HEK293 (cell line): ENCODE measurements around the gene CAD.
A peak's percentile ranks its signal among the peaks of the same experiment; 100 is the strongest.

ENCODE experiments used
- CTCF ChIA-PET: fragments of 350-600 bp; formaldehyde crosslinking; extraction: SDS; loops from one replicate; lab custom pipeline; 2021; ENCODE audit warnings: antibody characterized with exemption; lab: Yijun Ruan, JAX
- POLR2A ChIA-PET: fragments of 300-600 bp; formaldehyde crosslinking; extraction: SDS; loops from one replicate; lab custom pipeline; 2020; ENCODE audit warnings: antibody characterized with exemption, inconsistent platforms; lab: Yijun Ruan, JAX
- H3K27ac ChIP-seq: fragments of 200-500 bp; sonication (Bioruptor generic); 2 replicates; pipeline ENCODE4 v1.5.1; 2014; ENCODE audit warnings: low read depth, low read length, control low read depth, inconsistent platforms; ENCODE audit errors: extremely low read depth
- H3K36me3 ChIP-seq, 2 experiments: fragments of 200-500 bp in 1 of 2; sonication (Bioruptor generic) in 1 of 2; 1 replicate in 1 of 2; 2 replicates in 1 of 2; pipeline ENCODE4 v1.5.1; 2014 to 2017; ENCODE audit warnings: inconsistent platforms in 2 of 2, low read length in 2 of 2; ENCODE audit not compliant: control insufficient read depth in 2 of 2, insufficient read depth in 1 of 2
- H3K4me1 ChIP-seq: fragments of 200-500 bp; sonication (Bioruptor generic); 2 replicates; pipeline ENCODE4 v1.5.1; 2014; ENCODE audit warnings: mild to moderate bottlenecking, low read length, inconsistent platforms; ENCODE audit not compliant: control insufficient read depth, insufficient read depth
- H3K4me3 ChIP-seq: 2 replicates; pipeline ENCODE4 v1.5.1; 2011; ENCODE audit warnings: low read depth, mild to moderate bottlenecking, control low read depth, low read length, moderate library complexity
- H3K9me3 ChIP-seq: fragments of 200-500 bp; sonication (Bioruptor generic); 2 replicates; pipeline ENCODE4 v1.5.1; 2014; ENCODE audit warnings: low read depth, low read length, inconsistent platforms; ENCODE audit not compliant: control insufficient read depth, insufficient read depth
- KLF1 ChIP-seq: fragments of 450-650 bp; formaldehyde crosslinking; IDR thresholded peaks from 2 replicates; pipeline ENCODE4 v1.5.1; 2016; ENCODE audit warnings: missing biosample characterization, missing genetic modification characterization
- KLF7 ChIP-seq: fragments of 450-650 bp; formaldehyde crosslinking; IDR thresholded peaks from 2 replicates; pipeline ENCODE4 v1.5.1; 2016; ENCODE audit warnings: missing biosample characterization, missing genetic modification characterization, borderline replicate concordance
- PRDM1 ChIP-seq: fragments of 450-650 bp; formaldehyde crosslinking; IDR thresholded peaks from 2 replicates; pipeline ENCODE4; 2016; ENCODE audit warnings: missing biosample characterization, missing genetic modification characterization
- SP2 ChIP-seq: fragments of 450-650 bp; formaldehyde crosslinking; IDR thresholded peaks from 2 replicates; pipeline ENCODE4 v1.5.1; 2016; ENCODE audit warnings: missing biosample characterization, missing genetic modification characterization
- ZBTB48 ChIP-seq: fragments of 450-650 bp; formaldehyde crosslinking; IDR thresholded peaks from 2 replicates; pipeline ENCODE4 v1.5.1; 2016; ENCODE audit warnings: missing biosample characterization, missing genetic modification characterization
- ZFHX2 ChIP-seq: fragments of 450-650 bp; formaldehyde crosslinking; conservative IDR thresholded peaks from 2 replicates; pipeline ENCODE4 v1.5.1; 2016; ENCODE audit warnings: missing biosample characterization, missing genetic modification characterization
- ZNF140 ChIP-seq: fragments of 450-650 bp; formaldehyde crosslinking; IDR thresholded peaks from 2 replicates; pipeline ENCODE4 v1.5.1; 2016; ENCODE audit warnings: missing biosample characterization, missing genetic modification characterization
- ZNF23 ChIP-seq: fragments of 450-650 bp; formaldehyde crosslinking; IDR thresholded peaks from 2 replicates; pipeline ENCODE4 v1.5.1; 2016; ENCODE audit warnings: missing biosample characterization, missing genetic modification characterization, borderline replicate concordance
- ZNF248 ChIP-seq: fragments of 450-650 bp; formaldehyde crosslinking; IDR thresholded peaks from 2 replicates; pipeline ENCODE4 v1.5.1; 2017; ENCODE audit warnings: missing biosample characterization, missing genetic modification characterization
- ZNF266 ChIP-seq: fragments of 450-650 bp; formaldehyde crosslinking; IDR thresholded peaks from 2 replicates; pipeline ENCODE4 v1.5.1; 2016; ENCODE audit warnings: missing biosample characterization, missing genetic modification characterization, low read depth
- ZNF391 ChIP-seq: fragments of 450-650 bp; formaldehyde crosslinking; IDR thresholded peaks from 2 replicates; pipeline ENCODE4 v1.5.1; 2016; ENCODE audit warnings: low read depth, missing biosample characterization, missing genetic modification characterization, borderline replicate concordance
- ZNF555 ChIP-seq: fragments of 450-650 bp; formaldehyde crosslinking; conservative IDR thresholded peaks from 2 replicates; pipeline ENCODE4 v1.5.1; 2017; ENCODE audit warnings: missing biosample characterization, mild to moderate bottlenecking, missing genetic modification characterization, inconsistent platforms
- ZNF571 ChIP-seq: fragments of 450-650 bp; formaldehyde crosslinking; IDR thresholded peaks from 2 replicates; pipeline ENCODE4 v1.5.0; 2017; ENCODE audit warnings: missing biosample characterization, missing genetic modification characterization
- ZNF658 ChIP-seq: fragments of 450-650 bp; formaldehyde crosslinking; IDR thresholded peaks from 2 replicates; pipeline ENCODE4; 2016; ENCODE audit warnings: missing biosample characterization, missing genetic modification characterization
- ZNF660 ChIP-seq: fragments of 450-650 bp; IDR thresholded peaks from 2 replicates; pipeline ENCODE4 v1.5.1; 2018; ENCODE audit warnings: missing biosample characterization, mild to moderate bottlenecking, missing genetic modification characterization
- ZSCAN23 ChIP-seq: fragments of 450-650 bp; formaldehyde crosslinking; IDR thresholded peaks from 2 replicates; pipeline ENCODE4 v1.5.1; 2016; ENCODE audit warnings: missing biosample characterization, missing genetic modification characterization
- TF ChIP-seq, protein P1 (sequence below): fragments of 450-650 bp; formaldehyde crosslinking; IDR thresholded peaks from 2 replicates; pipeline ENCODE4 v1.5.1; 2017; ENCODE audit warnings: missing biosample characterization, missing genetic modification characterization
- TF ChIP-seq, protein P2 (sequence below): fragments of 450-650 bp; formaldehyde crosslinking; conservative IDR thresholded peaks from 2 replicates; pipeline ENCODE4 v1.5.1; 2016; ENCODE audit warnings: low read depth, missing biosample characterization, missing genetic modification characterization

CAD gene

DNA sequence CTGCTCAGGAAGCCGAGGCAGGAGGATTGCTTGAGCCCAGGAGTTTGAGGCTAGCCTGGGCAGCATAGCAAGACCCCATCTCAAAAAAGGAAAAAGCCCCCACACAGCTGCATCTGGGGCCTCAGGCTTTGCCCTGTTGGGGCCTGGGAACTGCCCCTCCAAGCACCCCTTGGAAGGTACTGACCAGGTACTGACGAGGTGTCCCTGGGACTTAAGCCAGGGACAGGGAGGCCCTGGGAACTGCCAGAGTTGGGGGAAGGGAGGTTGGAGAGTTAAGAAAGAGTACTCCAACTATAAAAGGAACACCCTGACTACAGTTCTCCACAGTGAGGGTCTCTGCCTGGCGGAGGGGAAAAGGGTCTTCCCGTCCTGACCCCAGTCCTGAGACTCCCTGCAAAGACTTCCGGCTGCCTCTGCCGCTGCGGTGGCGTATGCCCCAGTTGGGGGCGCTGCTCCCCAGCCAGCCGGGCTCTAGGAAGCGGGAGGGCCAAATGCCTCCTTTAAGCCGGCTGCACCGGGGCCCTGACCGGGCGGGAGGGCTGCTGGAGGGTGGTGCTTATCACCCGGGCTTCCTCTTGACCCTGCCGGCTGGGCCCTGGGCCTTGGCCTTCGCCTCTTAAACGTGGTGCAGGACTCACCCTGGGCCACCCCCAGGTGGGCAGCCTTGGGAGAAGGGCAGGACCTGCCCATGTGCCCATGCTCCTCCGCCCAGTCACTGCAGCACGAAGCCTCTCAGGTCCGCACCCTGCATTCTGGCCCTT is 32.9 kb downstream of the CAD start (continued):
- TF ChIP-seq, protein P1, sequence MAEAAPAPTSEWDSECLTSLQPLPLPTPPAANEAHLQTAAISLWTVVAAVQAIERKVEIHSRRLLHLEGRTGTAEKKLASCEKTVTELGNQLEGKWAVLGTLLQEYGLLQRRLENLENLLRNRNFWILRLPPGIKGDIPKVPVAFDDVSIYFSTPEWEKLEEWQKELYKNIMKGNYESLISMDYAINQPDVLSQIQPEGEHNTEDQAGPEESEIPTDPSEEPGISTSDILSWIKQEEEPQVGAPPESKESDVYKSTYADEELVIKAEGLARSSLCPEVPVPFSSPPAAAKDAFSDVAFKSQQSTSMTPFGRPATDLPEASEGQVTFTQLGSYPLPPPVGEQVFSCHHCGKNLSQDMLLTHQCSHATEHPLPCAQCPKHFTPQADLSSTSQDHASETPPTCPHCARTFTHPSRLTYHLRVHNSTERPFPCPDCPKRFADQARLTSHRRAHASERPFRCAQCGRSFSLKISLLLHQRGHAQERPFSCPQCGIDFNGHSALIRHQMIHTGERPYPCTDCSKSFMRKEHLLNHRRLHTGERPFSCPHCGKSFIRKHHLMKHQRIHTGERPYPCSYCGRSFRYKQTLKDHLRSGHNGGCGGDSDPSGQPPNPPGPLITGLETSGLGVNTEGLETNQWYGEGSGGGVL (tag by site-specific recombination): no peak
- no peak for TF ChIP-seq ZNF391 (tag by site-specific recombination)
- TF ChIP-seq ZNF23 (tag by site-specific recombination): no peak

DNA sequence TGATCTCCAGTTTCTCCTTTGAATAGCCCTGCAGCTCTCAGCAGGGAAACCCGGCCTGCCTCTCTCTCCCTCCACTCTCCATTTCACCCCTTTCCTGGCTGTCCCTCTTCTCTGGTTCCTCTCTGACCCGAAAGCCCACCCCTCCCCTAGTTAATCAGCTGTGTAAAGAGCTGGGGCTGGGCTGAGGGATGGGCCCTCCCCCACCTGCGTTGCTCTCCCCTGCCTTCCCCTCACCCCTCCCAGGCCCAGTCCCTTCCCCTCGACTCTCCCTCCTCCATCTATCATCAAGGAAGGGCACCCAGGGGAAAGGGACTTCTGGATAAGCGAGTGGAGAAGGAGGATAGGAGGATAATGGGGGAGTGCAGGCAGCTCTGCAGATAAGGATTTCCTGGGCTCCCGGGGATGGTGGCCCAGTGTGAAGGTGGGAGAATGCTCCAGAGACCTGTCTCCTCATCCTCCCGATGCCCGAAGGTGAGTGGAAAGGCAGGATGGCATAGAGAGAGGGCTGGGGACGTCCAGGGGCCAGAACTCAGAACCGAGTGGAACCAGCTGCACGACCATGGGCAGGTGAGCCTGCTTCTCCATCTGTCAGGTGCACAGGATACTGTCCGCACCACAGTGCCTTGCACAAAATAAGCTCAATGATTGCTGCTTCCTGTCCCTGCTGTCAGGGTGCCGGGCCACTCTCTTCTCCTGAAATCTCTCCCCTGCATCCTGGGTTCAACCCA is 33.6 kb downstream of the CAD start:
- Histone ChIP-seq H3K9me3 (no peaks in the 10 kb centered on the region), H3K36me3 (peaks cover 0 to 8% of the 10 kb centered on the region in 2 experiments; a peak in 1 of 3 replicates), H3K27ac (no peak overlapping the region), H3K4me3 (no peak overlapping the region)
- ChIA-PET POLR2A (interaction anchor here (0.8 kb wide), 1 partner anchor 29 kb away, joined by 4 read pairs; no protein-coding TSS in a partner anchor), CTCF (interaction anchor here (0.6 to 6.3 kb wide), 12 partner anchors 11 to 120 kb away, joined by 3 to 87 read pairs (median 3); partner anchors contain the start of gene TRIM54)
- TF ChIP-seq PRDM1 (tag by site-specific recombination): peak; percentile 83
- TF ChIP-seq ZNF658: no peak
- TF ChIP-seq, all 188 proteins: peak for 1
- H3K4me1 ChIP-seq: 0 out of 2 replicates have a peak, but pooled peaks cover 4% of the 10 kb centered on the region

DNA sequence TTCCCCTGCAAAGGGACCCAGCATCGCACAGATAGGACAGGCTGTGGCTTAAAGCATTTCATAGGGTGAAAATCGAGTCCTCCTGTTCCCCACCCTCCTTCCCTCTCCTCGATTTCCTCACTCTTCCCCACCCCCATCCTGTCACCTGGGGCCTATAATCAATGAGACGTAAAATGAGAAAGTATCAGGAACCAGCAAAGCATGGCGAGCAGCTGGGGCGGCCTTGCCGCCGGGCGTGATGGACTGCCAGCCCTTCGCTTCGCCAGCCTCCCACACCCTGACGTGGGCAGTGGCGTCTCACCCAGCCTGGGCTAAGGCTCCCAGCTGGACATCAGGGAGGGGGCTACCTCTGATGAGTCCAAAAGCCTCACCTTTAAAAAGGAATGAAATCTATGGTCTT is 34.6 kb downstream of the CAD start:
- Histone ChIP-seq H3K4me3 (no peak overlapping the region), H3K36me3 (peaks cover 0 to 18% of the 10 kb centered on the region in 2 experiments; a peak in 1 of 3 replicates)
- CTCF ChIA-PET: interaction anchor here (0.7 to 6.3 kb wide), 11 partner anchors 10 to 63 kb away, joined by 3 to 87 read pairs (median 3); partner anchors contain the start of gene TRIM54
- POLR2A ChIA-PET: interaction anchor here (0.6 to 0.8 kb wide), 3 partner anchors 28 to 283 kb away, joined by 3 to 6 read pairs (median 4); no protein-coding TSS in a partner anchor
- TF ChIP-seq SP2 (tag by site-specific recombination): no peak
- no peak for TF ChIP-seq ZNF248
- TF ChIP-seq, protein P2, sequence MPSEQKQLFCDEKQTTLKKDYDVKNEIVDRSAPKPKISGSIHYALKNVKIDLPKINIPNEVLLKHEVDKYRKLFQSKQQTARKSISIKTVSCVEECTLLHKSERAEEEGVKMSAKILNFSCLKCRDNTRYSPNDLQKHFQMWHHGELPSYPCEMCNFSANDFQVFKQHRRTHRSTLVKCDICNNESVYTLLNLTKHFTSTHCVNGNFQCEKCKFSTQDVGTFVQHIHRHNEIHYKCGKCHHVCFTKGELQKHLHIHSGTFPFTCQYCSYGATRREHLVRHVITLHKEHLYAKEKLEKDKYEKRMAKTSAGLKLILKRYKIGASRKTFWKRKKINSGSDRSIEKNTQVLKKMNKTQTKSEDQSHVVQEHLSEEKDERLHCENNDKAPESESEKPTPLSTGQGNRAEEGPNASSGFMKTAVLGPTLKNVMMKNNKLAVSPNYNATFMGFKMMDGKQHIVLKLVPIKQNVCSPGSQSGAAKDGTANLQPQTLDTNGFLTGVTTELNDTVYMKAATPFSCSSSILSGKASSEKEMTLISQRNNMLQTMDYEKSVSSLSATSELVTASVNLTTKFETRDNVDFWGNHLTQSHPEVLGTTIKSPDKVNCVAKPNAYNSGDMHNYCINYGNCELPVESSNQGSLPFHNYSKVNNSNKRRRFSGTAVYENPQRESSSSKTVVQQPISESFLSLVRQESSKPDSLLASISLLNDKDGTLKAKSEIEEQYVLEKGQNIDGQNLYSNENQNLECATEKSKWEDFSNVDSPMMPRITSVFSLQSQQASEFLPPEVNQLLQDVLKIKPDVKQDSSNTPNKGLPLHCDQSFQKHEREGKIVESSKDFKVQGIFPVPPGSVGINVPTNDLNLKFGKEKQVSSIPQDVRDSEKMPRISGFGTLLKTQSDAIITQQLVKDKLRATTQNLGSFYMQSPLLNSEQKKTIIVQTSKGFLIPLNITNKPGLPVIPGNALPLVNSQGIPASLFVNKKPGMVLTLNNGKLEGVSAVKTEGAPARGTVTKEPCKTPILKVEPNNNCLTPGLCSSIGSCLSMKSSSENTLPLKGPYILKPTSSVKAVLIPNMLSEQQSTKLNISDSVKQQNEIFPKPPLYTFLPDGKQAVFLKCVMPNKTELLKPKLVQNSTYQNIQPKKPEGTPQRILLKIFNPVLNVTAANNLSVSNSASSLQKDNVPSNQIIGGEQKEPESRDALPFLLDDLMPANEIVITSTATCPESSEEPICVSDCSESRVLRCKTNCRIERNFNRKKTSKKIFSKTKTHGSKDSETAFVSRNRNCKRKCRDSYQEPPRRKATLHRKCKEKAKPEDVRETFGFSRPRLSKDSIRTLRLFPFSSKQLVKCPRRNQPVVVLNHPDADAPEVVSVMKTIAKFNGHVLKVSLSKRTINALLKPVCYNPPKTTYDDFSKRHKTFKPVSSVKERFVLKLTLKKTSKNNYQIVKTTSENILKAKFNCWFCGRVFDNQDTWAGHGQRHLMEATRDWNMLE: no peak
- no peak for TF ChIP-seq ZNF660
- no peak for TF ChIP-seq ZBTB48 (tag by site-specific recombination)
- no peak for TF ChIP-seq ZFHX2 (tag by site-specific recombination)
- no peak for TF ChIP-seq KLF1
- TF ChIP-seq ZNF555 (tag by site-specific recombination): no peak
- TF ChIP-seq ZNF571 (tag by site-specific recombination): no peak
- TF ChIP-seq ZSCAN23 (tag by site-specific recombination): no peak
- TF ChIP-seq ZNF266 (tag by site-specific recombination): no peak
- TF ChIP-seq KLF7 (tag by site-specific recombination): no peak
- no peak for TF ChIP-seq ZNF140 (tag by site-specific recombination)
- TF ChIP-seq, all 188 proteins: peak for 0
- Histone ChIP-seq H3K27ac (no peak overlapping the region), H3K4me1 (0 out of 2 replicates have a peak, but pooled peaks cover 4% of the 10 kb centered on the region), H3K9me3 (no peaks in the 10 kb centered on the region)
